ENCODE results near the gene FAM107B. TPM values are rescaled to one million over a fixed set of nuclear protein-coding genes. Genes with fewer than 3 reads are reported as not detected.
"Not testable (repeated sequence)": the region's sequence is repeated elsewhere in the genome, so short reads cannot be mapped to it uniquely, and the experiment has no call there.

FAM107B gene
- total RNA-seq, 2 experiments from 2014 or later, result 188 to 200 TPM

- H3K27me3 Mint-ChIP-seq, result no peaks in the 10 kb centered on the region
- DNase-seq (no peak), ATAC-seq (ENCODE audit: low read depth) (no peak)
- H3K4me3 Mint-ChIP-seq, result no peak overlapping the region
- peaks cover 3% of the 10 kb centered on the region for H3K36me3 Mint-ChIP-seq
- no peak overlapping the region for H3K27ac Mint-ChIP-seq
- H3K9me3 Mint-ChIP-seq, result peaks cover 4% of the 10 kb centered on the region
- H3K4me1 Mint-ChIP-seq, result peaks cover 11% of the 10 kb centered on the region
- POLR2A ChIA-PET, result no interaction called here
Measured at GRCh38 chr10:14737808-14738545, 36.7 kb downstream of the FAM107B start.

- H3K4me1 Mint-ChIP-seq, result peaks cover 5% of the 10 kb centered on the region
- peaks cover 4% of the 10 kb centered on the region for H3K9me3 Mint-ChIP-seq
- POLR2A ChIA-PET, result interaction anchor here (0.7 kb wide), 1 partner anchor 9 kb away, joined by 3 read pairs; no protein-coding TSS in a partner anchor
- no peak for ATAC-seq (ENCODE audit: low read depth)
- no peak overlapping the region for H3K27ac Mint-ChIP-seq
- no peak for DNase-seq
- H3K27me3 Mint-ChIP-seq, result no peaks in the 10 kb centered on the region
- no peak overlapping the region for H3K4me3 Mint-ChIP-seq
- no peaks in the 10 kb centered on the region for H3K36me3 Mint-ChIP-seq
Measured at GRCh38 chr10:14736600-14737081, 38.1 kb downstream of the FAM107B start.

DNA sequence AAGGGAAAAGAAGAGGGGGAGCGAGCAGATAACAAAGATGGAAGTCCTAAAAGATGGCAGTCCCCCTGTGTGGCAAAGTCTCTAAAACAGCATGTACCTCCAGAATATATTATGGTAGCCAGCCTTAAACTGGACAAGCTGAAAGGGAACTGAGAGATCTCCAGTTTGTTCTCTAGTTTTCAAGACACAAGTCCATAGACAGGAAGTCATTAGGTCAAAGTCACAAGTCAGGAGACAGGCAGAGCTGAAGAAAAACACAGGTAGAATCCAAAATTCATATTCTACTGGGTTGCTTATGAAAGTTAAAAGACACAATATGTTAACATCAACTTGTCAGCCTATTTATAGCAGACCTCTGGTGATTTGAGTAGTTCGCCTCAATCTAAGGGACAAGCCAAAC is 38.7 kb downstream of the FAM107B start:
- ATAC-seq (ENCODE audit: low read depth) (no peak), DNase-seq (no peak)
- H3K27me3 Mint-ChIP-seq, result no peaks in the 10 kb centered on the region
- POLR2A ChIA-PET, result no interaction called here
- no peaks in the 10 kb centered on the region for H3K36me3 Mint-ChIP-seq
- H3K4me3 Mint-ChIP-seq, result no peak overlapping the region
- H3K9me3 Mint-ChIP-seq, result peaks cover 4% of the 10 kb centered on the region
- H3K27ac Mint-ChIP-seq, result no peak overlapping the region
- peaks cover 4% of the 10 kb centered on the region for H3K4me1 Mint-ChIP-seq

DNA sequence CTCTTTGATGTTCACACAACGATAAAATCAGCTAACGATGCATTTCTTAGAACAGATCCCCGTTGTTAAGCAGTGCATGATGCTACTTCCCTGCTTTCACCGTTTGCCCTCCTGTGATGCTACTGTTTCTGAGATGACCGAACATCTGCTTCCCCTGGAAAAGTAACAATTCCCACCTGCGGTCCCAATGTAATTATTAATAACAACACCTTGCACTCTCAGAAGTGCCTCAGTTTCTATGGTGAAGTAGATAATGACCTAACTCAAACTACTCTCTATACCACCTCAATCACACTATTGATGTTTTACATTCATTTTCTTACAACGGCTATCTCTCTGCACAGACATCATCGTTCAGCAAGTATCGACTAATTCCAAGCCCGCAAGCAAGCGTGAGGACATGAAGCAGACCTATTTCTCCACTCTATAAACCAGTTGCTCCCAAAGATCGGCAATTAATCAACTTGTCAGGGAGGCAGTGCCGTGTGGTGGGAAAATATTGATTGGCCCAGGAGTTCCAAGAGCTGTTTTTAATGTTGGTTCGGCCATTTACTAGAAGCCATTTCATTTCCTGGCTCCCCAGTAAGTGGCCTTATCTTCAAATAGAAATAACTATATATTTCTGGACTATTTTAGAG is 42.7 kb downstream of the FAM107B start:
- ATAC-seq (ENCODE audit: low read depth) (no peak), DNase-seq (no peak)
- H3K27ac Mint-ChIP-seq, result no peak overlapping the region
- no peaks in the 10 kb centered on the region for H3K27me3 Mint-ChIP-seq
- peaks cover 4% of the 10 kb centered on the region for H3K4me1 Mint-ChIP-seq
- POLR2A ChIA-PET, result no interaction called here
- H3K4me3 Mint-ChIP-seq, result no peak overlapping the region
- H3K9me3 Mint-ChIP-seq, result peaks cover 10% of the 10 kb centered on the region
- peaks cover 4% of the 10 kb centered on the region for H3K36me3 Mint-ChIP-seq

- no peak for ATAC-seq (ENCODE audit: low read depth)
- POLR2A ChIA-PET, result interaction anchor here (0.6 kb wide), 1 partner anchor 9 kb away, joined by 3 read pairs; no protein-coding TSS in a partner anchor
Measured at GRCh38 chr10:14728346-14728745, 46.4 kb downstream of the FAM107B start.

DNA sequence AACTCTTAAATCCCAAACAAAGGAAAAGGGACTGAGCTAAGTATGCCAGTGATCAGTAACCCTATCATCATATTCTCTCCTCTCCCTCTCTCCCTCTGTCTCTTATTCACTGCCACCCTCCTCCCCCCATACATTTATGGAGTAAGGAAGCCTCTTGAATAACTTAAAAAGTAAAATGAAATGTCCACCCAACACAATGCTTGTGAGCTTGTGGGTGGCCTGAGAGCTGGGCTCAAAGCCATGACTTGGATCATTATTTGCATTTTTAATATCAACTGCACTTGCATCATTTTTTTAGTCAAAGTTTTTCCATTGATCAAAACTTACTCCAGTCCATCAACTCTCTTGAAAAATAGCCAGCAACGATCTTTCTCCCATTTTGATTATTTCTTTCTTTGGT is 46.8 kb downstream of the FAM107B start:
- no peak for ATAC-seq (ENCODE audit: low read depth)
- DNase-seq, result no peak
- Mint-ChIP-seq H3K4me1 (peaks cover 12% of the 10 kb centered on the region), H3K27me3 (no peaks in the 10 kb centered on the region), H3K27ac (no peak overlapping the region), H3K36me3 (peaks cover 6% of the 10 kb centered on the region), H3K4me3 (no peak overlapping the region), H3K9me3 (peaks cover 8% of the 10 kb centered on the region)
- POLR2A ChIA-PET, result interaction anchor here (0.6 kb wide), 1 partner anchor 9 kb away, joined by 3 read pairs; no protein-coding TSS in a partner anchor

More at GRCh38 chr10:14728346-14728745, 46.4 kb downstream of the FAM107B start:
- no peak for DNase-seq
- Mint-ChIP-seq H3K27ac (no peak overlapping the region), H3K36me3 (peaks cover 6% of the 10 kb centered on the region), H3K4me1 (peaks cover 8% of the 10 kb centered on the region), H3K27me3 (no peaks in the 10 kb centered on the region), H3K4me3 (no peak overlapping the region), H3K9me3 (peaks cover 8% of the 10 kb centered on the region)

DNA sequence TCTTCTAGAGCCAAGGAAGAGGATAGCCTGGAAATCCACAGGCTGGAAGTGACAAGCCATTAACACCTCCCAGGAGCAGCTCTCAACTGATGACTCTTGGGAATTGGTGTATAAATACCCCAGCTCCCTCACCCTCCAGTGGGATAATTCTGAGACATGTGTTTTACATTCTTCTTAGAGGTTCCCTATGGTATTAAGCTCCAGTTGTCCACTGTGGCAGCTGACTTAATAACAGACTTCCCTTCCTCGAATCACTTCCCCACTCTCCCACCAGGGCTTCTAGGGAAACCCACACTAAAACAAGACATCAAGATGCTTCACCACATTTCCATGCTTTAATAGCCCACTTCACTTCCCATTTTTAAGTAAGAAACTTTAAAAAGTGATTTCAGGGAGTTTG is 47.2 kb downstream of the FAM107B start:
- DNase-seq (no peak), ATAC-seq (ENCODE audit: low read depth) (no peak)
- Mint-ChIP-seq H3K4me3 (no peak overlapping the region), H3K36me3 (peaks cover 6% of the 10 kb centered on the region), H3K4me1 (peaks cover 16% of the 10 kb centered on the region), H3K27ac (no peak overlapping the region), H3K27me3 (no peaks in the 10 kb centered on the region), H3K9me3 (peaks cover 8% of the 10 kb centered on the region)
- POLR2A ChIA-PET, result interaction anchor here (0.5 kb wide), 1 partner anchor 97 kb away, joined by 3 read pairs; no protein-coding TSS in a partner anchor

- H3K4me3 Mint-ChIP-seq, result no peak overlapping the region
- DNase-seq (no peak), ATAC-seq (ENCODE audit: low read depth) (no peak)
- no peaks in the 10 kb centered on the region for H3K27me3 Mint-ChIP-seq
- H3K9me3 Mint-ChIP-seq, result peaks cover 6% of the 10 kb centered on the region
- H3K27ac Mint-ChIP-seq, result no peak overlapping the region
- peaks cover 6% of the 10 kb centered on the region for H3K36me3 Mint-ChIP-seq
- H3K4me1 Mint-ChIP-seq, result peaks cover 19% of the 10 kb centered on the region
- POLR2A ChIA-PET, result no interaction called here
Measured at GRCh38 chr10:14724931-14725330, 49.8 kb downstream of the FAM107B start.

DNA sequence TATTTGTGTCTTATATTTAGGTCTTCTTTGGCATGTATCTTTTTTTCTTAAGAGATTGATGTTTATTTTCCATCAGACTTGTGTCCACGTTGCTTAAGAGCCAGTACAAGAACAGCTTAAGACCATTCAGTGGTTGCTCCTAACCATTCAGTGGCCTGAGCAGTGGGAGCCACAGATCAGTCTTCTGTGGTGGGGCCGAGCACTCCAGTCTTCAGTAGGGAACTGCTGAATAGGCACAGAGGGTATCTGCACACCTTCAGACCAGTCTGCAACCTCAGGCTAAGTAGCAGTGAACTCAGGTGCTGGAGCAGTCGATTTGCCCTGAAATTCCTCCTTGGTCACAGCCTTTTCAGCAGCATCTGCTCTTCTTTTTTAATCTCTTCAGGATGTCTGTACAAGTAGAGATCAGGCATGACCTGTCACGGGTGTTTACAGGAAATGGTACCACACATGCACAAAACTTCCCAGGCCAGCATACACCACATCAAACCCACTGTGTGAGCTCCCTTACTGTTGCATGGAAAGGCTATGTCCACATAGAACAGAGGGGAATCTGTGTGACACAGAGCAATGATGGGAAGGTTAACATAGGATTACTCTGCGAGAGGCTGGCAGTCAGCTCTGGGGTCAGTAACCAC is 51.5 kb downstream of the FAM107B start:
- peaks cover 4% of the 10 kb centered on the region for H3K9me3 Mint-ChIP-seq
- peak overlapping the region; percentile 44 for H3K27ac Mint-ChIP-seq
- DNase-seq (peak; percentile 31), ATAC-seq (ENCODE audit: low read depth) (peak; percentile 85)
- H3K4me3 Mint-ChIP-seq, result peak overlapping the region; percentile 24
- H3K36me3 Mint-ChIP-seq, result peaks cover 3% of the 10 kb centered on the region
- peaks cover 19% of the 10 kb centered on the region for H3K4me1 Mint-ChIP-seq
- POLR2A ChIA-PET, result interaction anchor here (0.7 kb wide), 1 partner anchor 114 kb away, joined by 3 read pairs; the partner anchor contains the start of gene CDNF
- H3K27me3 Mint-ChIP-seq, result no peaks in the 10 kb centered on the region

- ATAC-seq (ENCODE audit: low read depth), result no peak
- no peak for DNase-seq
- POLR2A ChIA-PET, result interaction anchor here (0.6 kb wide), 1 partner anchor 481 kb away, joined by 6 read pairs; no protein-coding TSS in a partner anchor
- H3K36me3 Mint-ChIP-seq, result peaks cover 2% of the 10 kb centered on the region
- H3K9me3 Mint-ChIP-seq, result peaks cover 3% of the 10 kb centered on the region
- H3K27ac Mint-ChIP-seq, result no peak overlapping the region
- H3K4me3 Mint-ChIP-seq, result no peak overlapping the region
- H3K4me1 Mint-ChIP-seq, result peaks cover 3% of the 10 kb centered on the region
- no peaks in the 10 kb centered on the region for H3K27me3 Mint-ChIP-seq
Measured at GRCh38 chr10:14717552-14717951, 57.1 kb downstream of the FAM107B start.

DNA sequence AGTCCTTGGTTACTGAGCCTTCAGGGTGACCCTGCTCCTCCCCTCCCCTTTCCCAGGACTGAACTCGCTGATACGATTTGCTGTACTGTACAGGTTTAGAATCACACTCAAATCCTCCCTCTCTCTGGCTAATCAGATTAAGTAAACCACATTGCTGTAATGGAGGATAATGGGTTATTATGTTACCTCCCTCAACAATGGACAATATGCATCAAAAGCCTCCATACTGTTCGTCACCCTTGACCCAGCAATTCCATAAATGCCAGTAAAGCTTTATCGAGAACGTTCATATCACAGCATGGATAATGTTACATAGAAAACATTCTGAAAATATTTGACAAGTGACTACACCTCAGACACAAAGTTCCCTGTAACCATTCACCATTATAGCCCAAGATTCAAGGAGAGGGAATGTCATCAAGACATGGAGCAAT is 61.7 kb downstream of the FAM107B start:
- H3K27me3 Mint-ChIP-seq, result no peaks in the 10 kb centered on the region
- H3K4me1 Mint-ChIP-seq, result no peaks in the 10 kb centered on the region
- DNase-seq, result no peak
- H3K36me3 Mint-ChIP-seq, result peaks cover 2% of the 10 kb centered on the region
- ATAC-seq (ENCODE audit: low read depth), result no peak
- no peak overlapping the region for H3K27ac Mint-ChIP-seq
- H3K4me3 Mint-ChIP-seq, result no peak overlapping the region
- POLR2A ChIA-PET, result no interaction called here
- H3K9me3 Mint-ChIP-seq, result peaks cover 3% of the 10 kb centered on the region

- POLR2A ChIA-PET; H3K27ac Mint-ChIP-seq; H3K27me3 Mint-ChIP-seq; DNase-seq; H3K36me3 Mint-ChIP-seq; H3K4me3 Mint-ChIP-seq; H3K9me3 Mint-ChIP-seq; H3K4me1 Mint-ChIP-seq; ATAC-seq (ENCODE audit: low read depth): not testable (repeated sequence)
Measured at GRCh38 chr10:14709344-14709743, 65.4 kb downstream of the FAM107B start.

GRCh38 chr10:14707481-14707880 is 67.2 kb downstream of the FAM107B start:
- ATAC-seq (ENCODE audit: low read depth), result no peak
- Mint-ChIP-seq H3K4me1 (no peaks in the 10 kb centered on the region), H3K36me3 (no peaks in the 10 kb centered on the region), H3K4me3 (no peak overlapping the region), H3K27me3 (no peaks in the 10 kb centered on the region), H3K27ac (no peak overlapping the region), H3K9me3 (peaks cover 3% of the 10 kb centered on the region)
- POLR2A ChIA-PET, result no interaction called here
- DNase-seq, result no peak
